ENCODE measurements around the gene DIDO1.

- TF ChIP-seq E2F6 (IDR thresholded peaks at IDR 0.05; ENCODE audit: borderline replicate concordance, low read depth) (no peak), NR3C1 (IDR thresholded peaks at IDR 0.05) (no peak), CTCF (IDR thresholded peaks at IDR 0.05) (no peak), POLR2A (IDR thresholded peaks at IDR 0.05; ENCODE audit: low read length) (no peak)
Observed at GRCh38 chr20:62914970-62915457, 11.3 kb downstream of the DIDO1 start.

All from A549 (cell line).